ENCODE measurements around the gene OSBPL6.

- TF ChIP-seq CTCF (IDR thresholded peaks at IDR 0.05 in 4 of 5, conservative IDR thresholded peaks at IDR 0.05 in 1 of 5) = no peak
- no peak for TF ChIP-seq POLR2A (IDR thresholded peaks at IDR 0.05)
Observed at GRCh38 chr2:178380763-178381162, 186.5 kb downstream of the OSBPL6 start.

Data from gastrocnemius medialis (tissue), 4 donors.